GM12878 (cell line): ENCODE data around the gene PTCD2. TPM values are rescaled to one million over a fixed set of nuclear protein-coding genes. Genes with fewer than 3 reads are reported as not detected.

Experiments used
- ATAC-seq: fragments of 200-7000 bp; cut with Tn5 transposase; 3 replicates; pipeline ENCODE4 v1.9.1; 2020; ENCODE audit warnings: mild to moderate bottlenecking, moderate library complexity
- BruUV-seq: library from RNA; stranded (reverse); fragments of 400-500 nt; replicated peaks from 2 replicates; lab custom pipeline; 2021; lab: Mats Ljungman, UMichigan
- CTCF ChIA-PET: fragments of 300-600 bp; sonication (Branson Sonifier 250); formaldehyde crosslinking; extraction: SDS; loops from one replicate; lab custom pipeline; 2021; ENCODE audit warnings: inconsistent platforms; lab: Yijun Ruan, JAX
- POLR2A ChIA-PET: fragments of 350-600 bp; formaldehyde crosslinking; extraction: SDS; loops from one replicate; lab custom pipeline; 2021; ENCODE audit warnings: inconsistent platforms; lab: Charles Lee
- RAD21 ChIA-PET: fragments of 300-600 bp; sonication (Branson Sonifier 250); formaldehyde crosslinking; loops from one replicate; lab custom pipeline; 2023; ENCODE audit warnings: antibody characterized with exemption; ENCODE audit not compliant: unreplicated experiment; lab: Charles Lee
- SMC1A ChIA-PET: fragments of 300-600 bp; sonication (Branson Sonifier 250); formaldehyde crosslinking; loops from one replicate; lab custom pipeline; 2023; ENCODE audit not compliant: unreplicated experiment, uncharacterized antibody; lab: Charles Lee
- DNase-seq: peaks from one replicate; pipeline ENCODE4 v3.0.0-alpha.2; 2011; ENCODE audit warnings: low read depth, low spot score
- FAIRE-seq: peaks from 3 replicates; lab custom pipeline; 2011; peaks lifted over from hg19 to GRCh38; lab: Jason Lieb, UNC
- H2AFZ ChIP-seq: 2 replicates; pipeline ENCODE4 v1.6.0; 2011; ENCODE audit warnings: low read depth, low read length, control low read depth; ENCODE audit not compliant: control insufficient read depth
- H3K27ac ChIP-seq: 2 replicates; pipeline ENCODE4 v1.5.1; 2011; ENCODE audit warnings: control low read depth; ENCODE audit not compliant: control insufficient read depth, insufficient read depth
- H3K27me3 ChIP-seq, 2 experiments: replicated peaks in 1 of 2; 2 replicates each; pipeline versions ENCODE4 v1.6.0 to v1.6.1; 2011; ENCODE audit warnings: low read length in 1 of 2; ENCODE audit not compliant: control insufficient read depth in 2 of 2, insufficient read depth in 2 of 2
- H3K36me3 ChIP-seq, 2 experiments: 2 replicates each; pipeline ENCODE4 v1.5.1; 2011; ENCODE audit warnings: low read length in 1 of 2; ENCODE audit not compliant: control insufficient read depth in 2 of 2, insufficient read depth in 2 of 2
- H3K4me1 ChIP-seq: 2 replicates; pipeline ENCODE4 v1.6.1; 2011; ENCODE audit warnings: mild to moderate bottlenecking, low read length, moderate library complexity, mixed read lengths; ENCODE audit not compliant: control insufficient read depth, insufficient read depth
- H3K4me2 ChIP-seq: 2 replicates; pipeline ENCODE4 v1.6.0; 2011; ENCODE audit warnings: control low read depth; ENCODE audit not compliant: control insufficient read depth, insufficient read depth
- H3K4me3 ChIP-seq: fragments of 200-600 bp; sonication (generic); 2 replicates; pipeline ENCODE4 v1.5.1; 2016
- H3K79me2 ChIP-seq: 2 replicates; pipeline ENCODE4 v1.6.0; 2011; ENCODE audit warnings: low read length; ENCODE audit not compliant: control insufficient read depth, insufficient read depth
- H3K9ac ChIP-seq: 2 replicates; pipeline ENCODE4 v1.8.0; 2011; ENCODE audit warnings: low read length, control low read depth, mixed read lengths; ENCODE audit not compliant: control insufficient read depth, insufficient read depth
- H3K9me3 ChIP-seq: replicated peaks from 3 replicates; pipeline ENCODE4 v1.5.1; 2011; ENCODE audit warnings: mild to moderate bottlenecking, low read length; ENCODE audit not compliant: control insufficient read depth, insufficient read depth
- H4K20me1 ChIP-seq: 2 replicates; pipeline ENCODE4 v1.6.0; 2011; ENCODE audit not compliant: control insufficient read depth, insufficient read depth
- NR2C2 ChIP-seq: IDR thresholded peaks from 2 replicates; pipeline ENCODE4 v1.6.1; 2011; ENCODE audit warnings: borderline replicate concordance, low read depth; ENCODE audit not compliant: control insufficient read depth, insufficient read length
- RB1 ChIP-seq: fragments of 450-650 bp; formaldehyde crosslinking; IDR thresholded peaks from 2 replicates; pipeline ENCODE4 v1.6.1; 2017; ENCODE audit warnings: mild to moderate bottlenecking, borderline replicate concordance
- TAF1 ChIP-seq: IDR thresholded peaks from 2 replicates; pipeline ENCODE4 v1.6.1; 2011; ENCODE audit warnings: mild to moderate bottlenecking, low read depth, low read length, borderline replicate concordance
- TCF12 ChIP-seq: IDR thresholded peaks from 2 replicates; pipeline ENCODE4 v1.6.1; 2011; ENCODE audit warnings: low read depth, mild to moderate bottlenecking, low read length
- ZBED1 ChIP-seq: IDR thresholded peaks from 2 replicates; pipeline ENCODE4 v1.6.1; 2016; ENCODE audit warnings: borderline replicate concordance
- ZBTB11 ChIP-seq: fragments of 450-650 bp; formaldehyde crosslinking; IDR thresholded peaks from 2 replicates; pipeline ENCODE4 v1.5.0; 2022; ENCODE audit warnings: mild to moderate bottlenecking, missing genetic modification characterization
- in situ Hi-C: fragments of 300-500 bp; cut with MboI; formaldehyde crosslinking; loops from 9 replicates; pipeline ENCODE4 v1.14.3; 2018; ENCODE audit warnings: mixed read lengths
- intact Hi-C: fragments of 100-400 bp; cut with micrococcal nuclease; formaldehyde crosslinking; loops from one replicate; pipeline ENCODE4 v1.14.2; 2022; ENCODE audit not compliant: unreplicated experiment
- polyA plus RNA-seq, 11 experiments: library from polyadenylated mRNA; depleted of rRNA in 4 of 11; unstranded in 6 of 11; stranded (reverse) in 5 of 11; fragments of >200 nt; fragmentation: Nextera tagmentation in 4 of 11; fragmentation: Illumina TruSeq in 1 of 11; extraction: Ambion mirVana in 4 of 11; extraction: Trizol in 1 of 11; gene quantifications; 1 replicate in 1 of 11; 2 replicates in 10 of 11; pipeline versions ENCODE4 v1.2.1 to v1.2.3, GENCODE V29; 2011 to 2016; ENCODE audit warnings: inconsistent platforms in 2 of 11, missing spikeins in 2 of 11, low read depth in 1 of 11
- total RNA-seq, 4 experiments: library from RNA; depleted of rRNA in 3 of 4; stranded (reverse); fragments of >200 nt in 3 of 4; fragmentation: Illumina TruSeq in 1 of 4; extraction: Trizol in 1 of 4; gene quantifications; 2 replicates each; pipeline versions ENCODE4 v1.2.1 to v1.2.3, GENCODE V29; 2013 to 2021

Gene PTCD2
- total and polyA plus RNA-seq, 10 of the 15 experiments (the other 5 are each of a cell fraction or from before 2014, with no cell fraction given), result 8.7 to 15.0 (median 11.9) TPM

- CTCF ChIA-PET, result no interaction called here
Measured at GRCh38 chr5:72328172-72328571, 8.0 kb downstream of the PTCD2 start.

More at GRCh38 chr5:72328172-72328571, 8.0 kb downstream of the PTCD2 start:
- ChIA-PET RAD21 (no interaction called here), SMC1A (interaction anchor here (1.5 kb wide), 1 partner anchor 13 kb away, joined by 3 read pairs; no protein-coding TSS in a partner anchor), POLR2A (no interaction called here)
- TF ChIP-seq TCF12 (no peak), RB1 (no peak), TAF1 (no peak), NR2C2 (no peak), ZBTB11 (no peak), ZBED1 (no peak)
- no peaks in the 10 kb centered on the region for H4K20me1 ChIP-seq
- H3K79me2 ChIP-seq, result no peaks in the 10 kb centered on the region
- DNase-seq (no peak), ATAC-seq (no peak; the same call in 1 of the 3 replicates), FAIRE-seq (no peak)
- BruUV-seq, result no TSS peak
- H3K9ac ChIP-seq, result no peak overlapping the region
- in situ Hi-C loops (no loop called here), intact Hi-C loops (no loop called here)
- no peak overlapping the region for H2AFZ ChIP-seq
- no peak overlapping the region for H3K27ac ChIP-seq
- H3K27me3 ChIP-seq, result no peaks in the 10 kb centered on the region
- H3K9me3 ChIP-seq, result no peaks in the 10 kb centered on the region
- H3K4me2 ChIP-seq, result no peak overlapping the region
- H3K4me1 ChIP-seq, result no peaks in the 10 kb centered on the region
- peaks cover 0 to 23% of the 10 kb centered on the region in 2 experiments for H3K36me3 ChIP-seq
- H3K4me3 ChIP-seq, result no peak overlapping the region
